ENCODE results near the gene ADAM12. TPM values are rescaled to one million over a fixed set of nuclear protein-coding genes. Genes with fewer than 3 reads are reported as not detected.

ADAM12 gene
- total RNA-seq, 4 donors from 2014 or later, result under 0.01 to 1.3 (median 1.0) TPM

DNA sequence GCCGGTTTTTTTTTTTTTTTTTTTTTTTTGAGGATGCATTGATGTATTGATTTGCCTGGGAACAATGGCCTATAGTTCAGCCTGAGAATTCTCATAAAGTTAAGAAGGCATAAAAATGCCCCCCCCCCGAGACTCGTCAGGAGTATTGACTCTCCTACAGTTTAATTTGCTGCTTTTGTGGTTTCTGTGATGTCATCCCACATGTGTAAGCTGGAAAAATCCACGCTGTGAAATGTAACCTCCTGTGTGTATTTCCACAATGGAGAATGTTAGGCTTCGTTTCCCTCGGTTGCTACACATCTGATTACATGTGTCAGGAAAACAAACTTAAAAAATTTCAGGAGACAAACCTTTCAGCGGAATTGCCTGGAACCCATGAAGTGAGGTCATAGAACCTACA, 374.0 kb downstream of the ADAM12 start:
- intact Hi-C loops (cut with DNase I), result no loop called here
- Histone ChIP-seq H3K9me3 (no peaks in the 10 kb centered on the region), H3K27ac (replicated peaks in 1 of 4) (no peak overlapping the region), H3K4me3 (no peak overlapping the region), H3K27me3 (no peaks in the 10 kb centered on the region), H3K36me3 (no peaks in the 10 kb centered on the region), H3K4me1 (no peaks in the 10 kb centered on the region)
- DNase-seq (ENCODE audit: extremely low spot score), result no peak
- WGBS, result 88% methylated on average over 7 of the region's 7 CpGs
- TF ChIP-seq POLR2A (IDR thresholded peaks at IDR 0.05; ENCODE audit: low read depth), result no peak
- TF ChIP-seq EP300 (IDR thresholded peaks at IDR 0.05), result no peak
- TF ChIP-seq, protein P1, sequence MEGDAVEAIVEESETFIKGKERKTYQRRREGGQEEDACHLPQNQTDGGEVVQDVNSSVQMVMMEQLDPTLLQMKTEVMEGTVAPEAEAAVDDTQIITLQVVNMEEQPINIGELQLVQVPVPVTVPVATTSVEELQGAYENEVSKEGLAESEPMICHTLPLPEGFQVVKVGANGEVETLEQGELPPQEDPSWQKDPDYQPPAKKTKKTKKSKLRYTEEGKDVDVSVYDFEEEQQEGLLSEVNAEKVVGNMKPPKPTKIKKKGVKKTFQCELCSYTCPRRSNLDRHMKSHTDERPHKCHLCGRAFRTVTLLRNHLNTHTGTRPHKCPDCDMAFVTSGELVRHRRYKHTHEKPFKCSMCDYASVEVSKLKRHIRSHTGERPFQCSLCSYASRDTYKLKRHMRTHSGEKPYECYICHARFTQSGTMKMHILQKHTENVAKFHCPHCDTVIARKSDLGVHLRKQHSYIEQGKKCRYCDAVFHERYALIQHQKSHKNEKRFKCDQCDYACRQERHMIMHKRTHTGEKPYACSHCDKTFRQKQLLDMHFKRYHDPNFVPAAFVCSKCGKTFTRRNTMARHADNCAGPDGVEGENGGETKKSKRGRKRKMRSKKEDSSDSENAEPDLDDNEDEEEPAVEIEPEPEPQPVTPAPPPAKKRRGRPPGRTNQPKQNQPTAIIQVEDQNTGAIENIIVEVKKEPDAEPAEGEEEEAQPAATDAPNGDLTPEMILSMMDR (IDR thresholded peaks at IDR 0.05), result no peak
- no peak for TF ChIP-seq POLR2AphosphoS5 (IDR thresholded peaks at IDR 0.05)

DNA sequence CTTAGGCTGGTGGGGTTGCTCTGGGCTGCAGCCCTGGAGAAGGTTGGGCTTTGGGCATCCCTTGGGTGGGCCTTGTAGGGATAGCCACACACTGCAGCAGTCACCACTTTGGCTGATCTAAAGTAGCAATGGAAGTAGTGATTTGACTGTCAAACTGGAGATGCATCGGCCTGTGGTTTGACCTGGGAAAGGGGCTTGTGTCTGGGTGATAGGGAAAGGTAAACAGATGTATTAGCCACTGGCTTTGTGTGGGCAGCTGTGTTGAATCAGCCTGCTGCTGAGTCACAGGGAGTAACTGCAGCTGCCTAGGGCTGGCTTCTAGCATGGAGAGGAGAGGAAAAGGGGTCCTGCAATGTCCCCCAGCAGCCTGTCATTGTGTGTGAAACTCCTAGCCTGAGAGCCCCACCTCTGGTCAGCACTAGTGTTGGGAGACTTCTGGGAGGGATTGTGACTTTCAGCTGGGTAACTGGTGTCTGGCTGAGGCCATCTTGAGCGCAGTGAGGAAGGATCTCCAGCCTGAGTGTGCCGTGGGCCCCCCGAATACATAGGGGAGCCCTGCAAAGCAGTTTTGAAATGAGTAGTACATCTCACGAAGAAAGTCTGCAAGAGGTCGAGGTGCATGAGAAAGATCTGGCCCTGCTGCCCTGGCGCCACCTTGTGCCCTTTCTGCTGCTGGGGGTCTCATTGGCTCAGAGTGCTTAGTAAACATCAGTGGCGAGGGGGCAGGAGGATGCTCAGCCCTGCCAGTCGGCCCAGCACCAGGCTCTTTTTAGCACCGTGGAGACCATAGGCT, 374.6 kb downstream of the ADAM12 start:
- TF ChIP-seq POLR2AphosphoS5 (IDR thresholded peaks at IDR 0.05) (no peak), POLR2A (IDR thresholded peaks at IDR 0.05; ENCODE audit: low read depth) (no peak), EP300 (IDR thresholded peaks at IDR 0.05) (no peak)
- TF ChIP-seq, protein P1 (IDR thresholded peaks at IDR 0.05), result no peak
- Histone ChIP-seq H3K4me1 (no peaks in the 10 kb centered on the region), H3K36me3 (no peaks in the 10 kb centered on the region), H3K27me3 (no peaks in the 10 kb centered on the region), H3K9me3 (no peaks in the 10 kb centered on the region), H3K27ac (replicated peaks in 1 of 4) (no peak overlapping the region), H3K4me3 (no peak overlapping the region)
- 87% methylated on average over 7 of the region's 10 CpGs for WGBS
- intact Hi-C loops (cut with DNase I), result no loop called here
- DNase-seq (ENCODE audit: extremely low spot score), result no peak

DNA sequence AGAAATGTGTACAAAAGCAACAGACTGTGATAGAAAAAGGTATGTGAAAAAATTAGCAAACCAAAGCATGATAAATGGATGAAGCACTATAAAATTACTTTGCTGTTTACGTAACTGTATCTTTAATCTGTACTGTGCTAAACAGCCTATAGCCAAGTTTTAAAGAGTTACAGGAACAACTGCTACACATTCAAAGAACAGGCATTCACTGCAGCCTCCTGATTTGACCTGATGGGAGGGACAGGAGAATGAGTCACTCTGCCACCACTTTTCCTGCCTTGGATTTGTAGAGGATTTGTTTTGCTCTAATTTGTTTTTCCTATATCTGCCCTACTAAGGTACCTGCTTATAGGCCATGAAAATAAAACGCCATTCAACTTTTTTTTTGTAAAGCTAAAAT, 375.8 kb downstream of the ADAM12 start:
- no peak for TF ChIP-seq POLR2A (IDR thresholded peaks at IDR 0.05; ENCODE audit: low read depth)
- no peak for TF ChIP-seq POLR2AphosphoS5 (IDR thresholded peaks at IDR 0.05)
- TF ChIP-seq EP300 (IDR thresholded peaks at IDR 0.05), result no peak
- no peak overlapping the region for H3K27ac ChIP-seq (replicated peaks in 1 of 4)
- no peaks in the 10 kb centered on the region for H3K4me1 ChIP-seq
- H3K4me3 ChIP-seq, result no peak overlapping the region
- no peak for DNase-seq (ENCODE audit: extremely low spot score)
- H3K9me3 ChIP-seq, result no peaks in the 10 kb centered on the region
- intact Hi-C loops (cut with DNase I), result no loop called here
- WGBS, result 95% methylated on average over 2 of the region's 2 CpGs
- no peaks in the 10 kb centered on the region for H3K27me3 ChIP-seq
- H3K36me3 ChIP-seq, result no peaks in the 10 kb centered on the region

DNA sequence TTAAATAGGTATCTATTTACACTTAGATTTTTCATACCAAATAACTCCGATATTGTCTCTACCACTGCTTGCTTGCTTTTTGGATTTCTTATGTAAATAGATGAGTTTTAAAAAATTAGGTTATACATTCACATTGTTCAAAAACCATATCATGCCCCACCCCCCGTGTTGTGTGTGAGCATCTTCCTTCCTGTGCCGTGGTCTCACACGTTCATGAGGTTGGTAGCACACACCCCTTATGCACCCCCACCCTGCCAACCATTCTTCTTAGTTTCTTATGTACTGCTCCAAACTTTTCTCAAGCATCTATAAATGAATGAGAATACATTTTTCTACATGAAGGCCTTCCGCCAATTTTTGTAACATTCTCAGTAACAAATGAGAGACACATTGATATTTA, 376.3 kb downstream of the ADAM12 start:
- Histone ChIP-seq H3K4me1 (no peaks in the 10 kb centered on the region), H3K27me3 (no peaks in the 10 kb centered on the region), H3K27ac (replicated peaks in 1 of 4) (no peak overlapping the region), H3K36me3 (no peaks in the 10 kb centered on the region), H3K9me3 (no peaks in the 10 kb centered on the region), H3K4me3 (no peak overlapping the region)
- TF ChIP-seq EP300 (IDR thresholded peaks at IDR 0.05) (no peak), POLR2AphosphoS5 (IDR thresholded peaks at IDR 0.05) (no peak), POLR2A (IDR thresholded peaks at IDR 0.05; ENCODE audit: low read depth) (no peak)
- TF ChIP-seq, protein P1 (IDR thresholded peaks at IDR 0.05), result no peak
- intact Hi-C loops (cut with DNase I), result no loop called here
- WGBS, result 85% methylated on average over 5 of the region's 5 CpGs
- no peak for DNase-seq (ENCODE audit: extremely low spot score)

DNA sequence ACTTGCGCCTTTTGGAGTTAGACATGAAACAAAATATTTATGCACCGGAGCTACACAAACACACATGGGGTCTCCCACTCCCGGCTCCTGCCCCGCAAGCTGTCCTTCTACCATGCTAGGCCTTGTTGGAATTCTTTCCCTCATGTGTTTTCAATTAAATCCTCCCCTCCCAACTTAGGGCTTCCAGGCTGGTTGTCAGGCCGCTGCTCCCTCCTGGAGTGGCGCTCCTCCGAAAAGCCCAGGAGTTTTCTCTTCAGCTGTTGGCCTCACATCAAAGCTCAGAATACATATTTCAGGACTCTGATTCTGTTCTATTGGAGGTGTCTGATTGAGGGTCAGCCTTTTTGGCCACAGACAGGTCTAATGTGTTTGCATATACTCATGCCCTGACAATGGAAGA, 378.6 kb downstream of the ADAM12 start:
- Histone ChIP-seq H3K27me3 (no peaks in the 10 kb centered on the region), H3K9me3 (no peaks in the 10 kb centered on the region), H3K27ac (replicated peaks in 1 of 4) (no peak overlapping the region), H3K36me3 (no peaks in the 10 kb centered on the region), H3K4me3 (no peak overlapping the region), H3K4me1 (no peaks in the 10 kb centered on the region)
- no peak for TF ChIP-seq POLR2A (IDR thresholded peaks at IDR 0.05; ENCODE audit: low read depth)
- no peak for TF ChIP-seq POLR2AphosphoS5 (IDR thresholded peaks at IDR 0.05)
- no peak for TF ChIP-seq EP300 (IDR thresholded peaks at IDR 0.05)
- TF ChIP-seq, protein P1 (IDR thresholded peaks at IDR 0.05), result no peak
- WGBS, result 88% methylated on average over 7 of the region's 7 CpGs
- intact Hi-C loops (cut with DNase I), result no loop called here
- DNase-seq (ENCODE audit: extremely low spot score), result no peak
